Tibial artery (tissue), 4 donors: ENCODE data around the gene KDM4B.

Source experiments
- DNase-seq, 2 donors: peaks; one replicate each; pipeline ENCODE4 v3.0.0-alpha.2; 2019
- H3K27ac ChIP-seq, 2 donors: fragments of 200-600 bp; sonication (generic) in 1 of 2; 1 replicate in 1 of 2; 2 replicates in 1 of 2; pipeline ENCODE4 v1.5.1; 2018 to 2019; ENCODE audit warnings: mild to moderate bottlenecking in 1 of 2
- H3K27me3 ChIP-seq, 2 donors: fragments of 200-600 bp; sonication (generic) in 1 of 2; one replicate each; pipeline versions ENCODE4 v1.5.1 to v1.6.0; 2016 to 2019
- H3K36me3 ChIP-seq, 3 donors: fragments of 200-600 bp; sonication (generic) in 2 of 3; one replicate each; pipeline ENCODE4 v1.5.1; 2016 to 2019; ENCODE audit warnings: mild to moderate bottlenecking in 2 of 3
- H3K4me1 ChIP-seq, 4 donors: fragments of 200-600 bp; sonication (generic) in 2 of 4; 1 replicate in 3 of 4; 2 replicates in 1 of 4; pipeline ENCODE4 v1.5.1; 2016 to 2019
- H3K4me3 ChIP-seq, 2 donors: fragments of 200-600 bp; sonication (generic) in 1 of 2; 1 replicate in 1 of 2; 2 replicates in 1 of 2; pipeline ENCODE4 v1.5.1; 2018 to 2019; ENCODE audit warnings: mild to moderate bottlenecking in 2 of 2
- H3K9me3 ChIP-seq, 3 donors: fragments of 200-600 bp; sonication (generic) in 1 of 3; one replicate each; pipeline ENCODE4 v1.5.1; 2016 to 2019
- CTCF ChIP-seq, 2 experiments: fragments of 200-600 bp in 1 of 2; fragments of 450-650 bp in 1 of 2; IDR thresholded peaks; one replicate each; pipeline ENCODE4 v1.5.1; 2017 to 2019; ENCODE audit warnings: antibody characterized with exemption in 2 of 2, mild to moderate bottlenecking in 1 of 2, moderate library complexity in 1 of 2
- intact Hi-C: fragments of 100-400 bp; cut with DNase I; formaldehyde crosslinking; loops from one replicate; pipeline ENCODE4 v1.15.0; 2023; ENCODE audit warnings: low total_unique reads

The KDM4B gene

DNA sequence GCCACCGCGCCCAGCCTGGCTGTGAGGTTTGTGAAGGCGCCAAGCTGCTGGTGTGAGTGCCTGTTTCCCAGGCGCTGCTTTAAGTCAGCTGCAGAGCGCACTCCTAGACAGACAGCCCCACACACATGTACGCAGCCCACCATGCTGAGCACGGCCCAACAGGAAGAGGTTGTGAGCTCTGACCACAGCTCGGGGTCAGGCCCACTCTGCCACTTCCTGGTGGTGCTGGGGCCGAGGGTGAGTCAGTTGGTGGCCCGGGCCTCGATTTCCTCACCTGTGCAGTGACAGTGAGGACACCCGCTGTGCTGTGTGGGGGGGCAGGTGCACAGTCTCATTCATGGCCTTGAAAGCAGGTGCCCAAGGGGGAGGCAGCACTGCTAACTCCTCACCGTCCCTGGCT is 106.7 kb downstream of the KDM4B start:
- Histone ChIP-seq H3K4me1 (no peaks in the 10 kb centered on the region), H3K27me3 (no peaks in the 10 kb centered on the region), H3K4me3 (no peak overlapping the region), H3K9me3 (no peaks in the 10 kb centered on the region), H3K36me3 (peaks cover 26 to 87% (median 55%) of the 10 kb centered on the region in 3 donors), H3K27ac (no peak overlapping the region)
- no peak for TF ChIP-seq CTCF (IDR thresholded peaks at IDR 0.05)
- intact Hi-C loops = no loop called here
- DNase-seq = no peak

GRCh38 chr19:5076440-5077208 is 107.7 kb downstream of the KDM4B start:
- TF ChIP-seq CTCF (IDR thresholded peaks at IDR 0.05) = no peak
- peaks cover 35 to 87% (median 64%) of the 10 kb centered on the region in 3 donors for H3K36me3 ChIP-seq
- H3K27me3 ChIP-seq = no peaks in the 10 kb centered on the region
- intact Hi-C loops = no loop called here
- no peak overlapping the region for H3K27ac ChIP-seq
- no peak overlapping the region for H3K4me3 ChIP-seq
- no peak for DNase-seq
- no peaks in the 10 kb centered on the region for H3K9me3 ChIP-seq
- no peaks in the 10 kb centered on the region for H3K4me1 ChIP-seq

DNA sequence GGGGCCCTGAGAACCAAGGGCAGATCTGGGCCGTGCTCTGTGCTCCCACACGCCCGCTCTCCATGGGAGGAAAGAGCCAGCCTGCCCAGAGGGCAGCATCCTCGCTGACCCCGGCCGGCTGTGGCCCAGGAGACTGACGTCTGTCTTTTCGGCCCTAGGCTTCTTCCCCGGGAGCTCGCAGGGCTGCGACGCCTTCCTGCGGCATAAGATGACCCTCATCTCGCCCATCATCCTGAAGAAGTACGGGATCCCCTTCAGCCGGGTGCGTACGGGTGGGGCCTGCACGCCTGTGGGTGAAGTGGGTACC is 108.2 kb downstream of the KDM4B start:
- Histone ChIP-seq H3K4me3 (no peak overlapping the region), H3K36me3 (peaks cover 38 to 87% (median 67%) of the 10 kb centered on the region in 3 donors), H3K4me1 (no peaks in the 10 kb centered on the region), H3K27ac (no peak overlapping the region), H3K9me3 (no peaks in the 10 kb centered on the region), H3K27me3 (no peaks in the 10 kb centered on the region)
- intact Hi-C loops = no loop called here
- TF ChIP-seq CTCF (IDR thresholded peaks at IDR 0.05) = no peak
- no peak for DNase-seq

DNA sequence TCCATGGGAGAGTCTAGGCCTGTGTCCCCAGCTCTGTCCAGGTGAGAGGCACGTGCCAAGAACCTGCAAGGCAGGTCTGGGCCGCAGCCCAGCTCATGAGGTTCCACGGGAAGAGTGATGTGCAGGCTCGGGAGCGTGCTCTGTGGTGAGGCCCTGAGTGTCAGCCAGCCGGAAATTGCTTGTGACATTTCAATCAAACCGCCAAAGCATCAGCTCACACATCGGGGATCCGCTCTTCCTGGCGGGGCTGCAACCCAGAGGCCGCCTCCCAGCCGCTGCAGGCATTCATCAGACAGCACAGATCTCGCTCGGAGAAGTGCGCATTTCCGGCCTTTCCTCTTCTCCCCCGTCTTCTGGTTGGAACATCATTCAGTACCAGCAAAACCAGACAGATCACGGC is 109.3 kb downstream of the KDM4B start:
- peaks cover 49 to 91% (median 69%) of the 10 kb centered on the region in 3 donors for H3K36me3 ChIP-seq
- intact Hi-C loops = no loop called here
- no peaks in the 10 kb centered on the region for H3K27me3 ChIP-seq
- no peak for TF ChIP-seq CTCF (IDR thresholded peaks at IDR 0.05)
- no peak for DNase-seq
- no peaks in the 10 kb centered on the region for H3K9me3 ChIP-seq
- H3K4me3 ChIP-seq = no peak overlapping the region
- H3K27ac ChIP-seq = no peak overlapping the region
- no peaks in the 10 kb centered on the region for H3K4me1 ChIP-seq

DNA sequence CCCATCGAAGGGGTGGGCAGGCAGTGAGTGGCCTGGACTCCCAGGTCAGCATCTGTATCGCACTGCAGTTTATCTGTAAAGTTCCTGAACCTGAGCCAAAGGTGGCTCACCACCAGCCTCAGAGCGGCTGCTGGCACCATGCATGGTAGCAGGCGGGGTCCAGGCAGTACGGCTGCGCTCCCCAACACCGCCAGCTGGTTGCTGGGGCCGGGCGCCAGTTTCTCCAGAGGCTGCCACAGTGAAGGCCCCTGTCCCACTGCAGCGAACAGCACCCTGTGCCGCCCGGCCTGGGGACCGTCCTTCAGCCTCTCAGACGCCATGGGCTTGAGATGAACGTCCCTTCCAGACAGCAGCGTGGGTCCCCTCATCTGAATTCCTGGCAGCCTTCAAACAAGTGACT is 109.8 kb downstream of the KDM4B start:
- H3K36me3 ChIP-seq = peaks cover 53 to 91% (median 65%) of the 10 kb centered on the region in 3 donors
- no peak overlapping the region for H3K27ac ChIP-seq
- no peak for TF ChIP-seq CTCF (IDR thresholded peaks at IDR 0.05)
- no peak overlapping the region for H3K4me3 ChIP-seq
- H3K4me1 ChIP-seq = no peaks in the 10 kb centered on the region
- no peaks in the 10 kb centered on the region for H3K9me3 ChIP-seq
- intact Hi-C loops = no loop called here
- no peaks in the 10 kb centered on the region for H3K27me3 ChIP-seq
- no peak for DNase-seq
